ENCODE measurements around the gene GPR107. TPM values are rescaled to one million over a fixed set of nuclear protein-coding genes. Genes with fewer than 3 reads are reported as not detected.

Gene GPR107
- total RNA-seq, 4 donors from 2014 or later, result 18.9 to 27.0 (median 23.2) TPM

DNA sequence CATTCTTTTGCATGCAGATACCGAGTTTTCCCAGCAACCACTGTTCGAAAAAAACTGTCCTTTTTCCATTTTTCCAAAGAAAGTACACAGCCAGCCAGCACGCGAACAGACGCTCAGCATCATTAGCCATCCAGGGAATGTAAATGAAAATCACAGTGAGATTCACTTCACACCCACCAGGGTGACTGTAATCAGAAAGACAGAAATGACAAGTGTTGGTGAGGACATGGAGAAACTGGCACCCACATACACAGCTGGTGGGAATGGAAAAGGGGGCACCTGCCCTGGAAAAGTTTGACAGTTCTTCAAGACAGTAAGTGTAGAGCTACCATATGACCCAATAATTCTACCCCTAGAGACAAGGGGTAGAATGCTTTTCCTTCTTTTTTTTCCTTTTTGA lies 93.5 kb downstream of the GPR107 start:
- intact Hi-C loops (cut with DNase I), result no loop called here
- Histone ChIP-seq H3K4me1 (peaks cover 0 to 24% (median 2%) of the 10 kb centered on the region in 3 donors), H3K27me3 (peaks cover 0 to 38% (median 0%) of the 10 kb centered on the region in 4 donors), H3K9me3 (no peaks in the 10 kb centered on the region), H3K27ac (no peak overlapping the region), H3K36me3 (no peaks in the 10 kb centered on the region), H3K4me3 (no peak overlapping the region)
- no peak for DNase-seq
- TF ChIP-seq POLR2A (IDR thresholded peaks at IDR 0.05), result no peak
- TF ChIP-seq, protein P1, sequence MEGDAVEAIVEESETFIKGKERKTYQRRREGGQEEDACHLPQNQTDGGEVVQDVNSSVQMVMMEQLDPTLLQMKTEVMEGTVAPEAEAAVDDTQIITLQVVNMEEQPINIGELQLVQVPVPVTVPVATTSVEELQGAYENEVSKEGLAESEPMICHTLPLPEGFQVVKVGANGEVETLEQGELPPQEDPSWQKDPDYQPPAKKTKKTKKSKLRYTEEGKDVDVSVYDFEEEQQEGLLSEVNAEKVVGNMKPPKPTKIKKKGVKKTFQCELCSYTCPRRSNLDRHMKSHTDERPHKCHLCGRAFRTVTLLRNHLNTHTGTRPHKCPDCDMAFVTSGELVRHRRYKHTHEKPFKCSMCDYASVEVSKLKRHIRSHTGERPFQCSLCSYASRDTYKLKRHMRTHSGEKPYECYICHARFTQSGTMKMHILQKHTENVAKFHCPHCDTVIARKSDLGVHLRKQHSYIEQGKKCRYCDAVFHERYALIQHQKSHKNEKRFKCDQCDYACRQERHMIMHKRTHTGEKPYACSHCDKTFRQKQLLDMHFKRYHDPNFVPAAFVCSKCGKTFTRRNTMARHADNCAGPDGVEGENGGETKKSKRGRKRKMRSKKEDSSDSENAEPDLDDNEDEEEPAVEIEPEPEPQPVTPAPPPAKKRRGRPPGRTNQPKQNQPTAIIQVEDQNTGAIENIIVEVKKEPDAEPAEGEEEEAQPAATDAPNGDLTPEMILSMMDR (IDR thresholded peaks at IDR 0.05), result no peak
- WGBS, 2 donors, result 68 to 72% methylated on average over 5 of the region's 5 CpGs

DNA sequence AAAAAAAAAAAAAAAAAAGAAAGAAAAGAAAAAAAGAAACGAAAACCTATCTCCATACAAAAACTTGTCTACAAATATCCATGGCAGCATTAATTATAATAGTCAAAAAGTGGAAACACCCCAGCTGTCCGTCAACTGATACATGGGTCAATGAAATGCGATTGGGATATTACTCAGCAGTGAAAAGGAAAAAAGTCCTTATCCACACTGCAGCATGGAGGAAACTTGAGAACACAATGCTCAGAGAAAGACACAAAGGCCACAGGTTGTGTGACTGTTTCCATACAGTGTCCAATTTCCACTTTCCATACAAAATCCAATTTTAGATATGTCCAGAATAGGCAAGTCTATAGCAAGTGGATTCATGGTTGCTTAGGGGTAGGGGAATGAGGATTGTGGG lies 94.2 kb downstream of the GPR107 start:
- no peak for DNase-seq
- TF ChIP-seq, protein P1 (IDR thresholded peaks at IDR 0.05), result no peak
- no peak for TF ChIP-seq POLR2A (IDR thresholded peaks at IDR 0.05)
- H3K9me3 ChIP-seq, result no peaks in the 10 kb centered on the region
- intact Hi-C loops (cut with DNase I), result no loop called here
- H3K4me3 ChIP-seq, result no peak overlapping the region
- 78 to 94% methylated on average over 3 of the region's 3 CpGs for WGBS, 2 donors
- peaks cover 0 to 35% (median 0%) of the 10 kb centered on the region in 4 donors for H3K27me3 ChIP-seq
- no peak overlapping the region for H3K27ac ChIP-seq
- no peaks in the 10 kb centered on the region for H3K36me3 ChIP-seq
- H3K4me1 ChIP-seq, result peaks cover 0 to 24% (median 2%) of the 10 kb centered on the region in 3 donors

DNA sequence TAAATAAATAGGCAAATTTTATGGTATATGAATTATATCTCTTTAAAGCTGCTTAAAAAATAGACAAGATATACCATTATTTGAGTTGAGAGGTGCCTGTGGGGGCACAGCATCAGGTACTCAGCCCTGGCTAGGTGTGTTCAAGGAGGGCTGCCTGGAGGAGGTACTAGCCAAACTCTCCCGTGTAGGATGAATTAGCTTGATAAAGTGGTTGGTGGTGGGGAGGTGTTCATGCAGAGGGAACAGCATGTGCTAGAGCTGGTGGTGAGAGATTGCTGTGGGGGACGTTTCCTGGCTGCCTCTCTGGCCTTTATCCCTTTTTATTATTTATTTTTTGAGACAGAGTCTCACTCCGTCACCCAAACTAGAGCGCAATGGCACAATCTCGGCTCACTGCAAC lies 95.3 kb downstream of the GPR107 start:
- intact Hi-C loops (cut with DNase I), result no loop called here
- H3K27ac ChIP-seq, result no peak overlapping the region
- no peak for DNase-seq
- no peaks in the 10 kb centered on the region for H3K36me3 ChIP-seq
- H3K4me1 ChIP-seq, result peaks cover 0 to 15% (median 1%) of the 10 kb centered on the region in 3 donors
- H3K4me3 ChIP-seq, result no peak overlapping the region
- WGBS, 2 donors, result 90 to 93% methylated on average over 5 of the region's 5 CpGs
- no peaks in the 10 kb centered on the region for H3K9me3 ChIP-seq
- peaks cover 0 to 25% (median 0%) of the 10 kb centered on the region in 4 donors for H3K27me3 ChIP-seq
- TF ChIP-seq POLR2A (IDR thresholded peaks at IDR 0.05), result no peak
- TF ChIP-seq, protein P1 (IDR thresholded peaks at IDR 0.05), result no peak

DNA sequence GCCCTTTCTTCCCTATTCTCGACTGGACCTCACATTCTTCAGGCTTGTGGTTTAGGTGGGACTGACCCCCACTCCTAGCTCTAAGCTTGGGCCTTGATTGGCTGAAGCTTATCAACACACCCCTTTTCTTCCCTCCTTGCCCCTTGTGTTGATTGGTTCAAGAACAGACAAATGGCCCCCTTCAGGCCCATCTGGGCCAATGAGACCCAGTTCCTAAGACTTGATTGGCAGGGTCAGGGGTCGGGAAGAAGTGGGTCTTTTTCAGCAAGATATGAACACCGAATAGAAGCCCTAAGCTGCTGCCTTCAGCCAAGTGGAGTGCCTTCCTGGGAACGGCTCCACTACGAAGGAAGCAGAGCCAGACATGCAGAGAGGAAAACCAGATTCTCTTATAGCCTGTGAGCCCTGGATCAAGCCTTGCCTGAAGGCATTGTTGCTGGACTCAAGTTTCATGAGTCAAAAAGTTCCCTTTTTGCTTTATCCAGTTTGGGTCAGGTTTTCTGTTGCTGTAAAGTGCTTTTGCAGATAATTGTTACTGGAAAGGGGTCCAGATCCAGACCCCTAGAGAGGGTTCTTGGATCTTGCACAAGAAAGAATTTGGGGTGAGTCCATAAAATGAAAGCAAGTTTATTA lies 96.1 kb downstream of the GPR107 start:
- no peak for TF ChIP-seq POLR2A (IDR thresholded peaks at IDR 0.05)
- TF ChIP-seq, protein P1 (IDR thresholded peaks at IDR 0.05), result no peak
- no peaks in the 10 kb centered on the region for H3K9me3 ChIP-seq
- DNase-seq, result no peak
- intact Hi-C loops (cut with DNase I), result no loop called here
- no peak overlapping the region for H3K4me3 ChIP-seq
- no peaks in the 10 kb centered on the region for H3K36me3 ChIP-seq
- peaks cover 0 to 7% (median 0%) of the 10 kb centered on the region in 3 donors for H3K4me1 ChIP-seq
- 50 to 80% methylated on average over 1 to 2 of the region's 5 CpGs for WGBS, 2 donors
- no peak overlapping the region for H3K27ac ChIP-seq
- peaks cover 0 to 17% (median 0%) of the 10 kb centered on the region in 4 donors for H3K27me3 ChIP-seq

DNA sequence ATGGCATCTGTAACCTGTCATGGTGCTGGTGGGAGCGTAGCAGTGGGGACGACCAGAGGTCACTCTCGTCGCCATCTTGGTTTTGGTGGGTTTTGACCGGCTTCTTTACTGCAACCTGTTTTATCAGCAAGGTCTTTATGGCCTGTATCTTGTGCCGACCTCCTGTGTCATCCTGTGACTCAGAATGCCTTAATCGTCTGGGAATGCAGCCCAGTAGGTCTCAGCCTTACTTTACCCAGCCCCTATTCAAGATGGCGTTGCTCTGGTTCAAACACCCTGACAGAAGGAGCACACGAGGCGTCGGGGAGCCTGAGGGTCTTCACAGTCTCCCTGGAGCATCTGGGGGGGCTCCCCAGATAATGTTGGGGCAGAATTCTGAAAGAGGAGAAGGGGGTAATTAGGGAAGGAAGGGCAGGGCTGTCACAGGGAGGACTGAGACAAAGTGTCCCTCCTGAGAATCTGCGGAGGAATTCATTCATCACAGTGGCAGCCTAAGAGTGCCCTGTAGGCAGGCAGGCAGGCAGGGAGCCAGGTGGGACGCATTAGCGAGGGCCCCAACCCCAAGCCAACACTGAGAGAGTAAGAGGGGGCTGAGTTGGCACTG lies 97.2 kb downstream of the GPR107 start:
- no peak for DNase-seq
- no peaks in the 10 kb centered on the region for H3K36me3 ChIP-seq
- H3K27me3 ChIP-seq, result peaks cover 0 to 10% (median 0%) of the 10 kb centered on the region in 4 donors
- WGBS, 2 donors, result 52 to 56% methylated on average over 8 to 13 of the region's 14 CpGs
- peaks cover 0 to 6% (median 0%) of the 10 kb centered on the region in 3 donors for H3K4me1 ChIP-seq
- intact Hi-C loops (cut with DNase I), result no loop called here
- no peaks in the 10 kb centered on the region for H3K9me3 ChIP-seq
- TF ChIP-seq, protein P1 (IDR thresholded peaks at IDR 0.05), result no peak
- no peak for TF ChIP-seq POLR2A (IDR thresholded peaks at IDR 0.05)
- no peak overlapping the region for H3K4me3 ChIP-seq
- no peak overlapping the region for H3K27ac ChIP-seq

Data from esophagus squamous epithelium (tissue), 5 donors.